ENCODE results near the gene GABRR3.

The GABRR3 gene

DNA sequence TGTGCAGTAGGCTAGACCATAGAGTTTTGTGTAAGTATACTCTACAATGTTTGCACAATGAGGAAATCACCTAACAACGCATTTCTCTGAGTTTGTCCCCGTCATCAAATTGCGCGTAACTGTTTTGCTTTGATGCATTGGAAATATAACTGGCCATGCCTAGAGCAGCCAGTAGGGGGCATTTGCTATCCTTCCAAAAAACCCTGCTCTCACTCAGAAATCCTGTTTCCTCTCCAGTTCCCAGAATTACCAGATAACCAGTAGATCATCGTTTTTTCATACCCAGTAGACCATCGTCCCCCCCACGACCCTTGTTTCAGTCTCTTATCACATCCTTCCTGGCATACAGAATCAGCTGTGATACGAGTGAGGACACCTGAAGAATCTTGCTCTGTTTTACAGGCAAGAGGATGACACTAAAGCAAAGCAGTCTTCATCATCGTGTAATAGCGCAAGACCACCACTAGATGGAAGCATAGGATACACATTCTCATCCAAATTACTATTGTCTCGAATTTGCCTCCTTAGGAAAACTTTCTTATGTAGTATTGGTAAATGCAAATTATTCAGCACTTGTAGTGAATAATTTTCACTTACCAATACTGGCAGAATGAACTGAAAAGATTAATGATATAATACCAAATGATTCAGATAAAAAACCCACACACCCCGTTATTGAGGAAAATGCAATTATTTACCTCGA lies 4.4 kb upstream of the GABRR3 start:
- Histone ChIP-seq H3K4me3 (ENCODE audit: low read length) (peak overlapping the region; percentile 58), H3K4me1 (ENCODE audit: low read length) (no peaks in the 10 kb centered on the region), H4K20me1 (ENCODE audit: insufficient read depth, low read length) (no peaks in the 10 kb centered on the region), H3K27me3 (replicated peaks; ENCODE audit: insufficient read depth, low read length) (no peaks in the 10 kb centered on the region), H3K9ac (ENCODE audit: low read length) (no peak overlapping the region), H3K79me2 (ENCODE audit: low read length) (no peaks in the 10 kb centered on the region), H2AFZ (ENCODE audit: low read length) (peak overlapping the region; percentile 57), H3K27ac (ENCODE audit: low read length) (no peak overlapping the region), H3K9me2 (replicated peaks; ENCODE audit: insufficient read depth, low read length) (no peaks in the 10 kb centered on the region), H3K4me2 (ENCODE audit: low read depth, low read length) (peak overlapping the region; percentile 68), H3K36me3 (replicated peaks; ENCODE audit: insufficient read depth, low read length) (no peaks in the 10 kb centered on the region), H3K9me3 (replicated peaks; ENCODE audit: insufficient read depth, low read length) (no peaks in the 10 kb centered on the region), H3F3A (ENCODE audit: insufficient read depth, low read length) (no peaks in the 10 kb centered on the region)
- peak; percentile 83 for DNase-seq
- TF ChIP-seq, protein P1, sequence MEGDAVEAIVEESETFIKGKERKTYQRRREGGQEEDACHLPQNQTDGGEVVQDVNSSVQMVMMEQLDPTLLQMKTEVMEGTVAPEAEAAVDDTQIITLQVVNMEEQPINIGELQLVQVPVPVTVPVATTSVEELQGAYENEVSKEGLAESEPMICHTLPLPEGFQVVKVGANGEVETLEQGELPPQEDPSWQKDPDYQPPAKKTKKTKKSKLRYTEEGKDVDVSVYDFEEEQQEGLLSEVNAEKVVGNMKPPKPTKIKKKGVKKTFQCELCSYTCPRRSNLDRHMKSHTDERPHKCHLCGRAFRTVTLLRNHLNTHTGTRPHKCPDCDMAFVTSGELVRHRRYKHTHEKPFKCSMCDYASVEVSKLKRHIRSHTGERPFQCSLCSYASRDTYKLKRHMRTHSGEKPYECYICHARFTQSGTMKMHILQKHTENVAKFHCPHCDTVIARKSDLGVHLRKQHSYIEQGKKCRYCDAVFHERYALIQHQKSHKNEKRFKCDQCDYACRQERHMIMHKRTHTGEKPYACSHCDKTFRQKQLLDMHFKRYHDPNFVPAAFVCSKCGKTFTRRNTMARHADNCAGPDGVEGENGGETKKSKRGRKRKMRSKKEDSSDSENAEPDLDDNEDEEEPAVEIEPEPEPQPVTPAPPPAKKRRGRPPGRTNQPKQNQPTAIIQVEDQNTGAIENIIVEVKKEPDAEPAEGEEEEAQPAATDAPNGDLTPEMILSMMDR (IDR thresholded peaks at IDR 0.05; ENCODE audit: low read length), result peak; percentile 91
- no peak for TF ChIP-seq EZH2phosphoT487 (IDR thresholded peaks at IDR 0.05; ENCODE audit: low read length)
- TF ChIP-seq EZH2 (optimal IDR thresholded peaks at IDR 0.05; ENCODE audit: low read depth, low read length), result no peak

DNA sequence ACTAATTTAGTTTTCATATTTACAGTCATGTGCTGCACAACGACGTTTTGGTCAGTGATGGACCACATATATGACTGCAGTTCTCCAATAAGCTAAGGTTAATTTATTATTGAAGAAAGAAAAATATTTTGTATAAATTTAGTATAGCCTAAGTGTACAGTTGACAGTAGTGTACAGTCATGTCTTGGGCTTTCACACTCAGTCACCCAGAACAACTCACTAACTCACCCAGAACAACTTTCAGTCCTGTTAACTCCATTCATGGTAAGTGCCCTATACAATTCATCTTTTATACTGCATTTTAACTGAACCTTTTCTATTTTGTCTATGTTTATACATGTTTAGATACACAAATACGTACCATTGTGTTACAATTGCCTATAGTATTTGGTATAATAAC lies 3.8 kb upstream of the GABRR3 start:
- Histone ChIP-seq H3F3A (ENCODE audit: insufficient read depth, low read length) (no peaks in the 10 kb centered on the region), H3K27me3 (replicated peaks; ENCODE audit: insufficient read depth, low read length) (no peaks in the 10 kb centered on the region), H3K9me2 (replicated peaks; ENCODE audit: insufficient read depth, low read length) (no peaks in the 10 kb centered on the region), H3K9me3 (replicated peaks; ENCODE audit: insufficient read depth, low read length) (no peaks in the 10 kb centered on the region), H4K20me1 (ENCODE audit: insufficient read depth, low read length) (no peaks in the 10 kb centered on the region), H3K4me1 (ENCODE audit: low read length) (no peaks in the 10 kb centered on the region), H2AFZ (ENCODE audit: low read length) (peak overlapping the region; percentile 57), H3K79me2 (ENCODE audit: low read length) (no peaks in the 10 kb centered on the region), H3K27ac (ENCODE audit: low read length) (no peak overlapping the region), H3K9ac (ENCODE audit: low read length) (no peak overlapping the region), H3K36me3 (replicated peaks; ENCODE audit: insufficient read depth, low read length) (no peaks in the 10 kb centered on the region), H3K4me2 (ENCODE audit: low read depth, low read length) (peak overlapping the region; percentile 68), H3K4me3 (ENCODE audit: low read length) (peak overlapping the region; percentile 58)
- DNase-seq, result no peak
- TF ChIP-seq, protein P1 (IDR thresholded peaks at IDR 0.05; ENCODE audit: low read length), result no peak

DNA sequence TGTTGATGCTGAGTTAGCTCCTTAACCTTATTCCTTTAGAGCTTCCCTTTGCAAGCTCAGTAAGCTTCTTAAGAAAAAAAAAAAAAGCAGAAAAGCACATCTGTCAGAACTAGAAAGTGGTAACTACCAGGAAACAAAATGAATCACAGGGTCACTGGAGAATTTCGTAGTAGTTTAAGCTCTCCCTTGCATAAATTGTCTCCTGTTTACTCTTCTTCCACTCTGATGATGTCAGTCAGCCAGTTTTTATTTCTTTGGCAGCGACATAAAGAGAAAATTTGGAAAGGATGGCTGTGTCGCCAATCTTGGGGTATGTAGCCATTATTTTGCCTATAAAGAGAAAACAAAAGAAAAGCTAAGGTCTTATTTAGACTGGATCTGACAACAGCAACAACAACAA lies 3.2 kb upstream of the GABRR3 start:
- no peak overlapping the region for H3K27ac ChIP-seq (ENCODE audit: low read length)
- no peaks in the 10 kb centered on the region for H3K9me3 ChIP-seq (replicated peaks; ENCODE audit: insufficient read depth, low read length)
- no peak overlapping the region for H3K4me2 ChIP-seq (ENCODE audit: low read depth, low read length)
- no peaks in the 10 kb centered on the region for H3K36me3 ChIP-seq (replicated peaks; ENCODE audit: insufficient read depth, low read length)
- H2AFZ ChIP-seq (ENCODE audit: low read length), result no peak overlapping the region
- TF ChIP-seq, protein P1 (IDR thresholded peaks at IDR 0.05; ENCODE audit: low read length), result no peak
- no peak for TF ChIP-seq EZH2phosphoT487 (IDR thresholded peaks at IDR 0.05; ENCODE audit: low read length)
- no peak for DNase-seq
- H3K9ac ChIP-seq (ENCODE audit: low read length), result no peak overlapping the region
- no peaks in the 10 kb centered on the region for H3K27me3 ChIP-seq (replicated peaks; ENCODE audit: insufficient read depth, low read length)
- H3F3A ChIP-seq (ENCODE audit: insufficient read depth, low read length), result no peaks in the 10 kb centered on the region
- no peaks in the 10 kb centered on the region for H3K79me2 ChIP-seq (ENCODE audit: low read length)
- H4K20me1 ChIP-seq (ENCODE audit: insufficient read depth, low read length), result no peaks in the 10 kb centered on the region
- H3K4me3 ChIP-seq (ENCODE audit: low read length), result no peak overlapping the region
- H3K4me1 ChIP-seq (ENCODE audit: low read length), result no peaks in the 10 kb centered on the region
- H3K9me2 ChIP-seq (replicated peaks; ENCODE audit: insufficient read depth, low read length), result no peaks in the 10 kb centered on the region

All from MM.1S (cell line).